ENCODE data around the gene PCGF1.

GRCh38 chr2:74507145-74507925 lies at the start of gene PCGF1:
- peak; percentile 84 for TF ChIP-seq POLR2A (IDR thresholded peaks at IDR 0.05; ENCODE audit: low read length)
- TF ChIP-seq GATA1 (IDR thresholded peaks at IDR 0.05; ENCODE audit: low read depth, low read length): no peak

All from erythroblast (primary cell).